ENCODE measurements around the gene SH3PXD2B.

The SH3PXD2B gene

DNA sequence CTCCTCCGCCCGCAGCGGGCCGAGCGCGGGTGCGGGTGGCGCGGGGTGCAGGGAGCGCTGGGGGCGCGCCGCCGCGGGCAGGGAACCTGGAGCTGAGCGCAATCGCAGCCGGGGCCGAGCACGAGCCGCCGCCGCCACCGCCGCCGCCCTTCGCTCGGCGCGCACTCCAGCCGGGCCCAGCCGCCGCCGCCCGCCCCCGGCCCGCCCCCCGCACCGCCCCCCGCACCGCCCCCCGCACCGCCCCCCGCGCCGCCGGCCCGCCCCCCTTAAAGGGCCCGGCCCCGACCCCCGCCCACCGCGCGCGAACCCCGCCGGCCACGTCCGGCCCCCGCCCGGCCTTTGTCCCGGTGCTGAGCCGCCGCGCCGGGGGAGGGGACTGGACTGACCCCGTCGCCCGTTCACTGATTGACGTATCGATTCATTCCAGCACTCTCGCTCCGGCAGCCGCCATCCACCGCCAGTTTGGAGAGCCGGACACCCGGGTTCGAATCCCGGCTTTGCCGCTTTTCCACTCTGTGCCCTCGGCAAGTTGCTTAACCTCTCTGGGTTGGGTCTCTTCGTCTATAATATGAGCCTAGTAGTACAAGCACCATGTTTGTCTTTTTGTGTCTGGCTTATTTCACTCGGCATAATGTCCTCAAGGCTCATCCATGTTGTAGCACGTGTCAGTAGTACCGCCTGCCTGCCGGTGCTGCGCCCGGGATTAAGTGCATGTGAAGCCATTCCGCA, at the start of gene SH3PXD2B:
TSS of gene SH3PXD2B (minus strand) at position 168 of the 729 bp plus-strand sequence. CDS start 173 bp downstream, outside the sequence.
- peak; percentile 73 for DNase-seq

GRCh38 chr5:172502969-172503368, 48.6 kb upstream of the SH3PXD2B start:
- DNase-seq, result peak; percentile 5

DNA sequence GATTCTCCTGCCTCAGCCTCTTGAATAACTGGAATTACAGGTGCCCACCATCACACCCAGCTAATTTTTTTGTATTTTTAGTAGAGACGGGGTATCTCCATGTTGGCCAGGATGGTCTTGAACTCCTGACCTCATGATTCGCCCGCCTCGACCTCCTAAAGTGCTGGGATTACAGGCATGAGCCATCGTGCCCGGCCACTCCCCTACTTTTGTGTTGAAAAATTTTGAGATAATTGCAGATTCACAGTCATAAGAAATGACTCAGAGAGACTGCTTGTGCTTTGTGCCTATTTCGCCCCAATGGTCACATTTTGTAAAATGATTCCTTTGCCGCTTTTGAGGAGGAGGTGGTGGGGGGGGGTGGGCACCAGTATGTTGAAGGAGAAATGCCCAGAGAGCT, 48.1 kb upstream of the SH3PXD2B start:
- no peak for DNase-seq

DNA sequence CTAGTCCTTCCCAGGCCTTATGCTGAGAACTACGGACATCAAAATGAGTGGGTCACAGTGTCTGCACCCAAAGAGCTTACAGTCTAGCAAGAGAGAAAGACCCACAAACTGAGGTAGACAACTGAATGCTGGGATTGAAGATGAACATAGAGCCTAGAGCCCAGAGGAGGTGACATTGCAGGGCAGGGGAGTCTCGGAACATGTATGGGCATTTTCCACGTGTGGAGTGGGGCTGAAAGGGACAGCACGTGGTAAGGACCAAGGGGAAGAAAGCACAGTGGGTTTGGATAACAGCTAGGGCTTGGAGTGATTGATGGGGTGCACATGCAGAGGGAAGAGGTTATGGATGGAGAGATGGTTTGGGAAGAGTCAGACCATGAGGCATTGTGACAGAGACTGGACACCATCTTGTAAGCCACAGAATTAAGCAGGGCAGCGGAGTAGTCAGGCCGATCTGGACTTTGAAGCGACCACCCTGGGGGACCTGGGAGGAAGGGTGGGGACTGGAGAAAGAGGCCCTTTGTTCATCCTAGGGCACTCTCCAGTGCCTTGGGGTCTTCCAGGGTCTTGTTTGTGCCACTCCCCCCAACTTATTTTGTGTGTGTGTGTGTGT, 47.5 kb upstream of the SH3PXD2B start:
- DNase-seq, result no peak

GRCh38 chr5:172499287-172499686, 45.0 kb upstream of the SH3PXD2B start:
- no peak for DNase-seq

GRCh38 chr5:172498431-172499129, 44.3 kb upstream of the SH3PXD2B start:
- DNase-seq, result no peak

DNA sequence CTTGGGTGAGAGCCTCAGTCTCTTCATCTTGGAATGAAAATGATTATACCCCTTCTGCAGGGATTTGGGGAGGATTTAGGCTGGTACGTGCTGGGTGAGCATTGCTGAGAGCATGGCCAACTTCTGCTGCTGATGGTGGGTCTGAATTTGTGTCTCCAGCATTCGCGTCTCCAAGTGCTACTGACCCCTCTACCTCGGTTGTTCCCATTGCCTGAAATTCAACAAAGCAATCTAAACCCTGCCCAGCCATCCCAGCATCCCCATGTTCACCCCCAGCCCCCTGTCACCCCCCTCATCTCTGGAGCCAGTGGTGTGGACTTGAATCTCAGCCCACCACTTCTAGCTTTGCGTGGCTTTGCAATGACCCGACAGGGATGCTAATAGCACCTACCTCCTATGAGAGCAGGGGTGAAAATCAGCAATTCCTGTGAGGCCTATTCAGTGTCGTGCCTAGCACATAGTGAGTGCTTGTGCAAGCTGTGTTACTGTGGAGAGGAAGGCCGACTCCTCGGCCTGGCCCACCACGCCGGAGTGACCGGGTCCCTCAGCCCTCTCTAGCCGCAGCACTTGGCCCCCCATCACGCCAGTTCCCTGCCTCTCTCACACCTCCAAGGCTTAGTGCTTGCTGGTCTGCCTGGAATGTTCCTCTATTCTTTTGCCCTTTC, 43.4 kb upstream of the SH3PXD2B start:
- DNase-seq, result no peak

DNA sequence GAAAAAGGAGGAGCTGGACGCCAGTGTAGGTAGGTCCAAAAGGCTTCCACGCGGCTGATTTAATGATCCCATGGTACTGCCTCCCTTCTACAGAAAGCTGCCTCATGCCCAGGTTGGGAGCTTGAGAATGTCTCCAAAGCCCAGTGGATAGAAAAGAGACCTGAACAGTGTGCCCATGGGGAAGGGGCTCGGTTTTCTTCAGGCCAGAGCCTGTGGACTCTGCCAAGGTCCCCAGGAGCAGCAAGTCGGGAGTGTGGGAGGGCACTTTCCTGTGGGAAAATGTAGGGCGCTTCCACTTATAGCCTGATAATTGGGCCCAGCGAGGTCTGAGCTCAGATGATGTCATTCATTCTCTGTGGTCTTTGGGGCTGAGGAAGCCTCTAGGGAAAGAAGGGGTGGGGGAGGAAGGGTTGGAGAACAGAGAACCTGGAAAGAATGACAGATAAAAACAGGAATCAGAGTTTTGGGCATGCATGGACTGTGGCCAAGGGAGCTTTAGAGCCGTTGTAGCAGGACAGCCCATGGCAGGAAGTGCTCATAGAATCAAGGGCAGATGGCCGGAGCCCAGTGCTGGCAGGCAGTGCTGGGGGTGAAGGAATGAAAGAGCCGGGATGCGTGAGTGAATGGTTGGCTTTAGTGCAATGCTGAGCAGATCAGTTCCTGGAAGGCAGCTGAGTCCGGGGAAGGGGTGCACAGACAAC, 42.5 kb upstream of the SH3PXD2B start:
- DNase-seq, result no peak

- no peak for DNase-seq
Observed at GRCh38 chr5:172494630-172495505, 40.5 kb upstream of the SH3PXD2B start.

GRCh38 chr5:172493906-172494305, 39.6 kb upstream of the SH3PXD2B start:
- DNase-seq, result no peak

- no peak for DNase-seq
Observed at GRCh38 chr5:172493461-172493860, 39.1 kb upstream of the SH3PXD2B start.

- no peak for DNase-seq
Observed at GRCh38 chr5:172493002-172493401, 38.7 kb upstream of the SH3PXD2B start.

- DNase-seq, result no peak
Observed at GRCh38 chr5:172492097-172492840, 37.9 kb upstream of the SH3PXD2B start.

DNA sequence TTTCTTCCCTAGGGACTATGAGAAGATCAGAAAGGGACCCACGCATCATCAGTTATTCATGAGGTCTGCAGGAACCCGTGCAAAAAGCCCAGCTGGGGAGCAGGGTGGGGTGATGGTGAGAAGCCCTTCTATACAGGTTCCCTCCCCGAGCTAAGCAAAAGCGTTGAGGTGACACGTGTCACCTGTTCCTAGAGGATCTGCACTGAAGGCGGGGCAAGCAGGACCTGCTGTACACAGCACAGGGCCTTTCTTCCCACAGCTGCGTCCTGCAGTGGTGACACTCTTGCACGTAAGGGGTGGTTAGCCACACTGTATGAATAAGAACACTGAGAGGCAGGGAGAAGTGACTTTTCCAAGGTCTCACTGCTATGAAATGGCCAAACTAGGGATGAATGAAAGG, 37.2 kb upstream of the SH3PXD2B start:
- DNase-seq, result no peak

DNA sequence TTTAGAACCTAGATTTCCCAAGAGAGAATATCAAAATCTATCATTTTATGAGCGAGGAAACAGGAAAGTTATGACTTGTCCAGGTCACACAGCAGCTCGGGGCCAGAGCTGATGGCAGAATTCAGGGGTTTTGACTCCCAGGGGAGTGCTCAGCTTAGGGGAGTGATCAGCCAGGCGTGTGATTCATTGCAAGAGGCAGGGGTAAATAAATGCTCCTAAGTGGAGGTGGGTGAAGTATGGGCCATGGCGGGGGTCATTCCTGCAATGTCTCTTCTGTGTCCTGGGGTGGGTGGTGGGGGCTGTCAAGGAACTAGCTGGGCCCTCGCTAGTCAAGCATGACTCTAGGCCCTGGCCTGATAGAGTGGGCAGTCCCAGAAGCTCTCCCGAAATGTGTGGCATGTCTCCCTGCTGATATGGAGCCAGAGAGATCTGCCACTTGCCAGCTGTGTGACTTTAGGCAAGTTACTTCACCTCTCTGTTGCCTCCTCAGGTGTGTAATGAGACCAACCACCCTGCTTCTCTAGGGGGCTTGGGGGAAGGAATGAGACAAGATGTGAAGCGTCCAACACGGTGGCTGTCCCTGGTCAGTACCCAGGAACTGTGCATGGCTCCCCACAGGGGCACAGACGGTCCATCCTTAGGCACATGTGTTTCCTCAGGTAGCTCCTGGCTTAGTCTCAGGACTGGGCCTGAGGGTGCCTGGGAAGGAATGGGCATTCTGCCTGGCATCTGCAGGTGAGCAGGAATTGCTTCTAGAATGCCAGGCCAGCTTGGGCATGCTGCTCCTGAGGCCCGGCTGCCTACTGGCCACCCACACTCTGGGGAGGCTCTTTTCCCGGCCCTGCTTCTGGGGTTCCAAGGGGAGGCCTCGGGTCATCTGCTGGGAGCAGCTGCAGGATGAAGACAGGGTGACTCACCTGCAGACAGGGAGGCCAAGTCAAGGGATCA, 36.5 kb upstream of the SH3PXD2B start:
- no peak for DNase-seq

DNA sequence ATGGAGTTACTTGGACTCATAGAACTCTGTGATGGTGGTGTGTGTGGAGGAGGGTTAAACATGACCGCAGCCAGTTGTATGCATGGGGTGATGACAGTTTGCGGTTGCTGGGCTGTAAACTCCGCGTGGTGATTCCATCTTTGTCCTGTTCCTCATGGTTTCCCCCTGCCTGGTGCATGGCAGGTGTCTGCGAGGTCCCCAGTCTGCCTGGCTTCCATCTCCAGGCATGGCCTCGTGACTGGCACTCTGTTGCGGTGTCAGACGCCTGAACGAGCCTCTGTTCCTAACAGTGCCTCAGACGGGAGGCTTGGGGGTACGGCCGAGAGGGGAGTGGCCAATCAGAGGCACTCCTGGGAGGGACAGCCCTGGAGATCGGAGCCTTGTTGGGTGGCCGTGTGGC, 33.9 kb upstream of the SH3PXD2B start:
- DNase-seq, result no peak

- no peak for DNase-seq
Observed at GRCh38 chr5:172487671-172488070, 33.3 kb upstream of the SH3PXD2B start.

- no peak for DNase-seq
Observed at GRCh38 chr5:172486912-172487311, 32.6 kb upstream of the SH3PXD2B start.

DNA sequence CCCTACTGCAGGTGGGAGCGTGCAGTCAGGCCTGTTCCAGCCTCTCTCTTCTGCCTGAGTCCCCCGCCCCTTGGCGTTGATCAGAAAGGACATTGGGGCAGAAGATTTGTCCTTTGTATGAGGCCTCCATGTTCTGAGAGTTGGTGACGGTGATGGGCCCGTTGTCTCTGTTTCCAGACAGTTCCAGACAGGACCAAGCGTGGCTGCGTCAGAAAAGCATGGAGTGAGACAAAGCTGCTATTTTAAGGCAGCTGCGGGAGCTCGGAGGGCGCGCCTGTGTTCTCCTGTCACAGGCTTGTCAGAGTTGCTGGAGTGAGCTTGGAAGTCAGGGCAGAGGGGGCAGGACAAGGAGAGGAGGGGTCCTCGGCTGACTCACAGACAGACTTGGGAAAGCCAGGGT, 32.1 kb upstream of the SH3PXD2B start:
- no peak for DNase-seq
